HL-60 (cell line): Measurements from ENCODE around the gene VPS18.

Experiments used
- DNase-seq, 2 experiments: peaks; one replicate each; pipeline ENCODE4 v3.0.0-alpha.2; 2010 to 2020; ENCODE audit warnings: low read depth in 1 of 2, low spot score in 1 of 2
- H3K27ac ChIP-seq: fragments of 250-450 bp; sonication (Bioruptor Pico); replicated peaks from 2 replicates; pipeline ENCODE4 v1.5.1; 2020; ENCODE audit warnings: mild to moderate bottlenecking, moderate library complexity
- H3K27me3 ChIP-seq: fragments of 250-450 bp; sonication (Bioruptor Pico); 2 replicates; pipeline ENCODE4 v1.5.1; 2021; ENCODE audit warnings: mild to moderate bottlenecking, moderate library complexity; ENCODE audit not compliant: insufficient read depth, poor library complexity, severe bottlenecking
- H3K4me3 ChIP-seq: replicated peaks from 2 replicates; pipeline ENCODE4 v1.5.1; 2011; ENCODE audit warnings: mild to moderate bottlenecking, control low read depth, low read length; ENCODE audit not compliant: insufficient read depth
- GABPA ChIP-seq: IDR thresholded peaks from 2 replicates; pipeline ENCODE4 v1.6.1; 2012; ENCODE audit warnings: low read depth
- POLR2AphosphoS5 ChIP-seq: IDR thresholded peaks from 2 replicates; pipeline ENCODE4 v1.6.1; 2012; ENCODE audit warnings: low read depth
- REST ChIP-seq: IDR thresholded peaks from 2 replicates; pipeline ENCODE4 v1.6.1; 2012; ENCODE audit warnings: low read depth; ENCODE audit not compliant: insufficient replicate concordance
- SPI1 ChIP-seq: IDR thresholded peaks from 2 replicates; pipeline ENCODE4 v1.6.1; 2012; ENCODE audit warnings: low read depth, mild to moderate bottlenecking, borderline replicate concordance
- TF ChIP-seq, protein P1 (sequence below): IDR thresholded peaks from one replicate; pipeline ENCODE4 v1.5.1; 2011; ENCODE audit warnings: low read length, control low read depth, inconsistent platforms; ENCODE audit not compliant: insufficient read depth

Gene VPS18

GRCh38 chr15:40854161-40854560 is 40.1 kb upstream of the VPS18 start:
- Histone ChIP-seq H3K27ac (no peak overlapping the region), H3K4me3 (no peak overlapping the region), H3K27me3 (no peaks in the 10 kb centered on the region)
- no peak for DNase-seq
- no peak for TF ChIP-seq SPI1
- TF ChIP-seq, protein P1, sequence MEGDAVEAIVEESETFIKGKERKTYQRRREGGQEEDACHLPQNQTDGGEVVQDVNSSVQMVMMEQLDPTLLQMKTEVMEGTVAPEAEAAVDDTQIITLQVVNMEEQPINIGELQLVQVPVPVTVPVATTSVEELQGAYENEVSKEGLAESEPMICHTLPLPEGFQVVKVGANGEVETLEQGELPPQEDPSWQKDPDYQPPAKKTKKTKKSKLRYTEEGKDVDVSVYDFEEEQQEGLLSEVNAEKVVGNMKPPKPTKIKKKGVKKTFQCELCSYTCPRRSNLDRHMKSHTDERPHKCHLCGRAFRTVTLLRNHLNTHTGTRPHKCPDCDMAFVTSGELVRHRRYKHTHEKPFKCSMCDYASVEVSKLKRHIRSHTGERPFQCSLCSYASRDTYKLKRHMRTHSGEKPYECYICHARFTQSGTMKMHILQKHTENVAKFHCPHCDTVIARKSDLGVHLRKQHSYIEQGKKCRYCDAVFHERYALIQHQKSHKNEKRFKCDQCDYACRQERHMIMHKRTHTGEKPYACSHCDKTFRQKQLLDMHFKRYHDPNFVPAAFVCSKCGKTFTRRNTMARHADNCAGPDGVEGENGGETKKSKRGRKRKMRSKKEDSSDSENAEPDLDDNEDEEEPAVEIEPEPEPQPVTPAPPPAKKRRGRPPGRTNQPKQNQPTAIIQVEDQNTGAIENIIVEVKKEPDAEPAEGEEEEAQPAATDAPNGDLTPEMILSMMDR, result no peak
- no peak for TF ChIP-seq GABPA
- no peak for TF ChIP-seq REST
- no peak for TF ChIP-seq POLR2AphosphoS5

DNA sequence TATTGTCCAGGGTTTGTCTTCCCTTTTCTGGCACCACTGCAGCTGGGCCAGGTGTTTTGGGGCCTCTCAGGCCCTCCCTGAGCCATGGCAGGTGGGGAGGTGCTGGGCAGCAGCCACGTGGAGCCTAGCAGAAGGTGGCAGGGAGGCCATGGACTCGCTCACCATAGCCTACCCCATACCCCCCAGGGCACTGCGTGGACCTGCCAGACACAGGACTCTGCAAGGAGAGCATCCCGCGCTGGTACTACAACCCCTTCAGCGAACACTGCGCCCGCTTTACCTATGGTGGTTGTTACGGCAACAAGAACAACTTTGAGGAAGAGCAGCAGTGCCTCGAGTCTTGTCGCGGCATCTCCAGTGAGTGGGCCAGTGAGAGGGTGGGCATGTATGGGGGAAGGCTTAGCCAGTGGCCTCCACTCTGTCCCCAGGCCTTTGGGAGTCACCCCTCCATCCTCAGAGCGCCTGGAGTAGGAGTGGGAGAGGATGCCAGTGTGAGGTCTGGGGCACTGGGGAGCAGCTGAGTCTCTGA is 38.5 kb upstream of the VPS18 start:
- Histone ChIP-seq H3K4me3 (no peak overlapping the region), H3K27me3 (no peaks in the 10 kb centered on the region), H3K27ac (no peak overlapping the region)
- no peak for TF ChIP-seq SPI1
- no peak for TF ChIP-seq REST
- no peak for TF ChIP-seq POLR2AphosphoS5
- no peak for TF ChIP-seq GABPA
- TF ChIP-seq, protein P1, result no peak
- no peak for DNase-seq

DNA sequence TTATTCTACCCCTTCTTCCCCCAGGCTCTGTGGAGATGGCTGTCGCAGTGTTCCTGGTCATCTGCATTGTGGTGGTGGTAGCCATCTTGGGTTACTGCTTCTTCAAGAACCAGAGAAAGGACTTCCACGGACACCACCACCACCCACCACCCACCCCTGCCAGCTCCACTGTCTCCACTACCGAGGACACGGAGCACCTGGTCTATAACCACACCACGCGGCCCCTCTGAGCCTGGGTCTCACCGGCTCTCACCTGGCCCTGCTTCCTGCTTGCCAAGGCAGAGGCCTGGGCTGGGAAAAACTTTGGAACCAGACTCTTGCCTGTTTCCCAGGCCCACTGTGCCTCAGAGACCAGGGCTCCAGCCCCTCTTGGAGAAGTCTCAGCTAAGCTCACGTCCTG is 37.5 kb upstream of the VPS18 start:
- TF ChIP-seq, protein P1, result no peak
- TF ChIP-seq POLR2AphosphoS5 (no peak), GABPA (no peak), SPI1 (no peak), REST (no peak)
- Histone ChIP-seq H3K27ac (peak overlapping the region; percentile 22), H3K4me3 (no peak overlapping the region), H3K27me3 (no peaks in the 10 kb centered on the region)
- DNase-seq, result no peak
